ENCODE measurements around the gene LTBP3.

LTBP3 gene

DNA sequence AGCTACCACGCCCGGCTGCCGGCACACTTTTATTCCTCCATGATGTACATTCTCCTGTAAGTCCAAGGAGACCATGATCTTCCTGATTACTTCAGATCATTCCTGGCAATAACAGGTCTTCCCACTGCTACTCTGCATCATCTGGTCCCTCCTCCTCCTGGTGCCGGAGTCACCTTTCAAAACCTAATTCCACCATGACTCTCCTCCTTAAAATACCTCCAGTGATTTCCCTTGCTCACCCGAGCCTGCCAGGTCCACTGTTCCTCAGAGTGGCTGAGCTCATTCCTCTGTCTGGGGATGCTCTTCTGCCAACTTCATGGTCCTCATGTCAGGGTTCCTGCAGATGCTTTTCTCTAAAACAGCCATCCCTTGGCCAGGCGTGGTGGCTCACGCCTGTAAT, 3.9 kb upstream of the LTBP3 start:
- no peak for DNase-seq (ENCODE audit: extremely low read depth, low read depth)
- TF ChIP-seq, protein P1, sequence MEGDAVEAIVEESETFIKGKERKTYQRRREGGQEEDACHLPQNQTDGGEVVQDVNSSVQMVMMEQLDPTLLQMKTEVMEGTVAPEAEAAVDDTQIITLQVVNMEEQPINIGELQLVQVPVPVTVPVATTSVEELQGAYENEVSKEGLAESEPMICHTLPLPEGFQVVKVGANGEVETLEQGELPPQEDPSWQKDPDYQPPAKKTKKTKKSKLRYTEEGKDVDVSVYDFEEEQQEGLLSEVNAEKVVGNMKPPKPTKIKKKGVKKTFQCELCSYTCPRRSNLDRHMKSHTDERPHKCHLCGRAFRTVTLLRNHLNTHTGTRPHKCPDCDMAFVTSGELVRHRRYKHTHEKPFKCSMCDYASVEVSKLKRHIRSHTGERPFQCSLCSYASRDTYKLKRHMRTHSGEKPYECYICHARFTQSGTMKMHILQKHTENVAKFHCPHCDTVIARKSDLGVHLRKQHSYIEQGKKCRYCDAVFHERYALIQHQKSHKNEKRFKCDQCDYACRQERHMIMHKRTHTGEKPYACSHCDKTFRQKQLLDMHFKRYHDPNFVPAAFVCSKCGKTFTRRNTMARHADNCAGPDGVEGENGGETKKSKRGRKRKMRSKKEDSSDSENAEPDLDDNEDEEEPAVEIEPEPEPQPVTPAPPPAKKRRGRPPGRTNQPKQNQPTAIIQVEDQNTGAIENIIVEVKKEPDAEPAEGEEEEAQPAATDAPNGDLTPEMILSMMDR (IDR thresholded peaks at IDR 0.05; ENCODE audit: low read depth, low read length, missing control alignments): no peak

DNA sequence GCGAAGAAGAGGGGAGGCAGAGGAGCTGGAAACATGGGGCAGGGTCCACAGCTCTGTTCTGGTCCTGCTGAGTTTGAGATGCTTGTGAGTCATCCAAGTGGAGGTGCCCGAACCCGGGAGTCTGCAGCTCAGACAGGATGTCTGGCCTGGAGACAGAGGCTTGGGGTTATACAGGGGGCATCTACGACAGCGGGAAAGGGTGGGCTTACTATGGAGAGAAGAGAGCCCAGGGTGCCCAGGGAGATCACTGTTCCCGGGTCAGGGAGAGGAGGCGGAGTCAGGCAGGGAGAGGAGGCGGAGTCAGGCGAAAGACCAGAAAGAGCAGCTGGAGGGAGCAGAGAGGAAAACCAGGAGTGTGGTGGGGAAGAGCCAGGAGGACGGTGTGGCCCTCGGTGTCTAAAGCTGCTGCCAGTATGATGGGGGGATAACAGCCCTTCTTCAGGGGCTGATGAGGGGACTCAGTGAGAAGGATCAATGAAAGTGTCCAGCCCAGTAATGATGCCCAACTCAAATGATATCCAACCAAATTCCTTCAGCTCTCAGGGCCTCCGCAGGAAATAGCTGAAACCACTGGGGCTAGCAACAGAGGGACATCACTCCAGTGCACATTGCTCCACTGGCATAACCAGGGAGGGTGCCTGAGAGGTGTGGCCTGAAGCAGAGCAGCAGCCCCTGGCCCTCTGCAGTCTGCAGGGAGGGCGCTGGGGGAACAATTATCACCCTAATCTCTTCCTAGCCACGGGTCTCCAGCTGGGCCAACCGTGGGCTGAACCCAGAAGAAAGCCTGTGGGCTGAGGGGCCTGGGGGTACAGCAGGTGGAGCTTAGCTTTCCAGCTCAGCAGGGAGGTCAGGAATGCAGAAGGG, 2.6 kb upstream of the LTBP3 start:
- no peak for DNase-seq (ENCODE audit: extremely low read depth, low read depth)
- no peak overlapping the region for H3K4me3 ChIP-seq (replicated peaks; ENCODE audit: low read depth, low read length)
- TF ChIP-seq, protein P1 (IDR thresholded peaks at IDR 0.05; ENCODE audit: low read depth, low read length, missing control alignments): no peak

More for the DNA sequence above, 3.9 kb upstream of the LTBP3 start:
- no peak overlapping the region for H3K4me3 ChIP-seq (replicated peaks; ENCODE audit: low read depth, low read length)

DNA sequence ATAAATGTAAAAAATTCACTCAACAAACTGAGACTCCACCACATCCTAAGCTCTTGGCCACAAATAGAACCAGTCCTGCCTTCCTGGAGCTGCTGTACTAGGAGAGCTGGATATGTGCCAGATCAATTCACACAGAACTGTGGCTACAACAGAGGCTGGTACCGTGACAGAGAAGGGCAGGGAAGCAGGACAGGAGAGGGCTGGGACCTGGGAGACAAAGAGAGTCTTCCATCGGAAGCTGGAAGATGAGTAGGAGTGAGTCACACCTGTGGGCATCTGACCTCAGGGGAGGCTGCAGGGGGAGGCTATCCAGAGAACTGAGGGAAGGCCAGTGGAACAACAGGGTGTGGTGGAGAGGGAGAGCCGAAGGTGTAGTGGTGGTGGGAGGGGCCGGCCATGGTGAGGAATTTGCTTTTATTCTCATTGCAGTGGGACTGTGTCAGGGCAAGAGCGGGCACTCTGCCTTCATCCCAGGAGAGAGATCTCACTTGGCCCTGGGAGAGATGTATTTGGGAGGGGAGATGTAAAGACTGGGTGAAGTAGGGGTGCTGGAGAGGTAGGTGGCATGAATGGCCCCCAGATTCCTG, 1.9 kb upstream of the LTBP3 start:
- DNase-seq (ENCODE audit: extremely low read depth, low read depth): no peak
- TF ChIP-seq, protein P1 (IDR thresholded peaks at IDR 0.05; ENCODE audit: low read depth, low read length, missing control alignments): no peak
- H3K4me3 ChIP-seq (replicated peaks; ENCODE audit: low read depth, low read length): no peak overlapping the region

DNA sequence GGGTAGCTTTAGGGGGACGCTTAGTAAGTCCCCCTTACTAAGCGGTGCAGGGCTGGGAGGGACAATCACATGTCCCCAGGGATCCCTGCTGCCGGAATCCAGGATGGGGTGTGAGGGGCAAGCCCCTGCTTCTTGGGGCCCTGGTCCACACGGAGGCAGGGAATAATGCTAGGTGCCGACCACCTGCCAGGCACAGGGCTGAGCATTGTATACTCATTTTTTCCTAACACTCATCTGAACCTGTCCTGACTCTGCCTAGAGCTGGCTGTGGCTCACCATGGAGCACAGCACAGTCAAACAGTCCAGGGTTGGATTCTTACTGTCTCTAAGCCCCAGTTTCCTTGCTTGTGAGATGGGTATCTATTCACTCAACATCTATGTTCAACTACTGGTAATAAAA, 1.4 kb upstream of the LTBP3 start:
- no peak for DNase-seq (ENCODE audit: extremely low read depth, low read depth)
- H3K4me3 ChIP-seq (replicated peaks; ENCODE audit: low read depth, low read length): no peak overlapping the region
- TF ChIP-seq, protein P1 (IDR thresholded peaks at IDR 0.05; ENCODE audit: low read depth, low read length, missing control alignments): no peak

DNA sequence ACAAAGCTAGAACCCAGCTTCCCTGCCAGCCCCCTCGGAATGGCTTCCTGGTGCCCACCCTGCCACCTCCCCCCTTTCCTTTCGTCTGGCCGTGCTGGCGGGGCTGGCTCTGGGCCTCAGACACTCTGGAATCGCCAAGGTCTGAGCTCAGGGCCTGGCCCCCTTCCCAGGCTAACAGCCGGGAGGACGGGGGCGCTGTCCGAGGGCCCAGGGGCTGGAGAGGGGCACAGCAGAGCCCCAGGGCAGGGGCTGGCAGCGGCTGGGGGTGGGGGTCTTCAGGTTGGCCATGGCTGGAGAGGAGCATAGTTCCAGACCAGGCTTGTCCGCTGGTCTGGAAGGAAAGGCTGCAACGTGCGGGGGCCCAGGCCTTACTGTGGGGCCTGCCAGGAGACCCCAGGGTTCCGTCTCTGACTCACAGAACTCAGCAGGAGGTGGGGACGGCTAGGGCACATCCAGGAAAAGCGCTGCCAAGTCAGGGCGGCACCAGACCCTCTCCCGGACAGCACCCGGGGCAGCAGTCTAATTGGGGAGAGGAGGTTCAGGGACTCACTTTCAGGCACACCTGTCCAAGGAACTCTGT, 861 bp upstream of the LTBP3 start:
- no peak for DNase-seq (ENCODE audit: extremely low read depth, low read depth)
- peak overlapping the region; percentile 56 for H3K4me3 ChIP-seq (replicated peaks; ENCODE audit: low read depth, low read length)
- TF ChIP-seq, protein P1 (IDR thresholded peaks at IDR 0.05; ENCODE audit: low read depth, low read length, missing control alignments): no peak

DNA sequence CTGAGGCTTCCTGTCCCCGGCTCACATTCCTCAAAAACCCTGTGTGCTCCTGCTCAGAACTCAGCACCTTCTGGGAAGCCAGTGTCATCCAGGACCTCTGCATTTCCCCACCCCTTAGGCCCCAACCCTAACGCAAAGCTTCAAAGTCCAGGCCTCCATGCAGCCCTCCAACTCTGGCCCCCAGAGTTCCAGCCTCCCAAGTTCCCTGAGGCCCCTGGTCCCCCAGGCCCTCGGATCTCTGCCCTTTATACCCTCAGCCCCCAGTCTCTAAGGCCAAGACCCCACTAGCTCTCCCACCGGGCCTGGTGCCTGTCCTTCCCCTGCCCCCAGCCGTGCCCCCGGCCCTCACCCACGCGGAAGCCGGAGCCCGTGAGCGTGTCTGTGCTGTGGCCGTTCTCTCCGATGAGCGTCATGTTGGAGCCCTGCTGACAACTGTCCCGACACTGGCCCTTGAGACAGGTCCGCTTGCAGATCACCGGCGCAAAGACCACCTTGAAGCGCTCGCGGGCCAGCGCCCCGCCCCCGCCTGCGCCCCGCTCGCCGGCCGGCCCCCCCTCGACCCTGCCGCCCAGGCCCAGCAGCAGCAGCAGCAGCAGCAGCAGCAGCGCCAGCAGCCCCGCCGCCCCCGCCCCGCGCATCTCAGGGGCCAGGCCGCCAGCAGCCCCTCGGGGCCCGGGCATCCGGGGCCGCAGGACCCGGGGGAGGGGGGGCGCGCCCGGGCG, 718 bp downstream of the LTBP3 start:
- DNase-seq (ENCODE audit: extremely low read depth, low read depth): no peak
- H3K4me3 ChIP-seq (replicated peaks; ENCODE audit: low read depth, low read length): peak overlapping the region; percentile 56
- TF ChIP-seq, protein P1 (IDR thresholded peaks at IDR 0.05; ENCODE audit: low read depth, low read length, missing control alignments): no peak
